Measurements from ENCODE around the gene CLP1.

CLP1 gene

GRCh38 chr11:57657194-57658022, at the start of gene CLP1:
Gene CLP1 (plus strand): TSS chr11:57657762. CDS start chr11:57659477, 1,715 bp downstream.
- peak; percentile 69 for DNase-seq

GRCh38 chr11:57610170-57610569, 47.4 kb upstream of the CLP1 start:
- no peak for DNase-seq

GRCh38 chr11:57614234-57614772, 43.3 kb upstream of the CLP1 start:
- DNase-seq = no peak

GRCh38 chr11:57615308-57615707, 42.3 kb upstream of the CLP1 start:
- DNase-seq = no peak

- DNase-seq = no peak
Measured at GRCh38 chr11:57616595-57616994, 41.0 kb upstream of the CLP1 start.

GRCh38 chr11:57618438-57618837, 39.1 kb upstream of the CLP1 start:
- no peak for DNase-seq

- no peak for DNase-seq
Measured at GRCh38 chr11:57619331-57619730, 38.2 kb upstream of the CLP1 start.

GRCh38 chr11:57620467-57620866, 37.1 kb upstream of the CLP1 start:
- DNase-seq = no peak

- DNase-seq = no peak
Measured at GRCh38 chr11:57622263-57622662, 35.3 kb upstream of the CLP1 start.

GRCh38 chr11:57624864-57625263, 32.7 kb upstream of the CLP1 start:
- DNase-seq = no peak

GRCh38 chr11:57626895-57627294, 30.7 kb upstream of the CLP1 start:
- no peak for DNase-seq

GRCh38 chr11:57630171-57630570, 27.4 kb upstream of the CLP1 start:
- no peak for DNase-seq

- no peak for DNase-seq
Measured at GRCh38 chr11:57632116-57632515, 25.4 kb upstream of the CLP1 start.

GRCh38 chr11:57633394-57634070, 24.0 kb upstream of the CLP1 start:
- DNase-seq = no peak

GRCh38 chr11:57634311-57634710, 23.3 kb upstream of the CLP1 start:
- no peak for DNase-seq

- DNase-seq = no peak
Measured at GRCh38 chr11:57635246-57635645, 22.3 kb upstream of the CLP1 start.

GRCh38 chr11:57637626-57638004, 19.9 kb upstream of the CLP1 start:
- no peak for DNase-seq

- no peak for DNase-seq
Measured at GRCh38 chr11:57638005-57638781, 19.4 kb upstream of the CLP1 start.

- no peak for DNase-seq
Measured at GRCh38 chr11:57638811-57639320, 18.7 kb upstream of the CLP1 start.

GRCh38 chr11:57639321-57640067, 18.1 kb upstream of the CLP1 start:
- no peak for DNase-seq

- DNase-seq = no peak
Measured at GRCh38 chr11:57640068-57640800, 17.3 kb upstream of the CLP1 start.

Data from SIG-M5 (cell line).